Measurements from ENCODE around the gene MARF1. TPM values are rescaled to one million over a fixed set of nuclear protein-coding genes. Genes with fewer than 3 reads are reported as not detected.
"Not testable (repeated sequence)": the region's sequence is repeated elsewhere in the genome, so short reads cannot be mapped to it uniquely, and the experiment has no call there.

MARF1 gene
- 10 to 100 TPM; 50.7 to 55.5 (median 53.1) TPM for total RNA-seq

- H3K36me3 ChIP-seq, result peaks cover 5 to 7% of the 10 kb centered on the region in 2 donors
- peak in 5 of 6 experiments; percentile 15 to 61 (median 38) for TF ChIP-seq CTCF (IDR thresholded peaks at IDR 0.05)
- peak; percentile 99 to 100 for TF ChIP-seq POLR2A (IDR thresholded peaks at IDR 0.05)
- peak within 1 kb of the TSS; percentile 51 to 88 (median 66) for H3K4me3 ChIP-seq (replicated peaks in 1 of 3)
- H3K27me3 ChIP-seq, result no peaks in the 10 kb centered on the region
- no peaks in the 10 kb centered on the region for H3K9me3 ChIP-seq
- peak within 1 kb of the TSS; percentile 95 to 99 (median 97) for H3K27ac ChIP-seq
- 1% methylated on average over 41 to 42 of the region's 58 CpGs for WGBS, 2 donors
- H3K4me1 ChIP-seq, result peaks cover 10 to 15% of the 10 kb centered on the region in 2 donors
- peak; percentile 98 to 99 for DNase-seq
- intact Hi-C loops (cut with DNase I), result no loop called here
Observed at GRCh38 chr16:15643048-15643945, at the start of gene MARF1. TSS of gene MARF1 (minus strand) at chr16:15643154. CDS start at chr16:15639233, 3,921 bp downstream.

GRCh38 chr16:15692508-15692907 is 49.6 kb upstream of the MARF1 start:
- H3K27ac ChIP-seq; H3K4me3 ChIP-seq (replicated peaks in 1 of 3); H3K9me3 ChIP-seq; intact Hi-C loops (cut with DNase I); H3K4me1 ChIP-seq; DNase-seq; H3K27me3 ChIP-seq: not testable (repeated sequence)
- peaks cover 26 to 47% of the 10 kb centered on the region in 2 donors for H3K36me3 ChIP-seq
- WGBS, 2 donors, result 91 to 100% methylated on average over 1 of the region's 1 CpG

- intact Hi-C loops (cut with DNase I), result no loop called here
Observed at GRCh38 chr16:15691046-15691445, 48.1 kb upstream of the MARF1 start.

GRCh38 chr16:15690296-15690695 is 47.3 kb upstream of the MARF1 start:
- H3K4me3 ChIP-seq (replicated peaks in 1 of 3), result no peak overlapping the region
- TF ChIP-seq CTCF (IDR thresholded peaks at IDR 0.05) (no peak), POLR2A (IDR thresholded peaks at IDR 0.05) (no peak)
- no peak for DNase-seq
- intact Hi-C loops (cut with DNase I), result no loop called here
- peaks cover 29 to 33% of the 10 kb centered on the region in 2 donors for H3K36me3 ChIP-seq
- H3K4me1 ChIP-seq, result no peaks in the 10 kb centered on the region
- H3K27me3 ChIP-seq, result no peaks in the 10 kb centered on the region
- H3K27ac ChIP-seq, result no peak overlapping the region
- H3K9me3 ChIP-seq, result no peaks in the 10 kb centered on the region
- 90 to 92% methylated on average over 3 of the region's 3 CpGs for WGBS, 2 donors

More at GRCh38 chr16:15691046-15691445, 48.1 kb upstream of the MARF1 start:
- WGBS, 2 donors, result 95 to 97% methylated on average over 10 of the region's 10 CpGs
- H3K27me3 ChIP-seq, result no peaks in the 10 kb centered on the region
- no peaks in the 10 kb centered on the region for H3K9me3 ChIP-seq
- no peak overlapping the region for H3K4me3 ChIP-seq (replicated peaks in 1 of 3)
- no peaks in the 10 kb centered on the region for H3K4me1 ChIP-seq
- DNase-seq, result no peak
- TF ChIP-seq POLR2A (IDR thresholded peaks at IDR 0.05), result no peak
- no peak for TF ChIP-seq CTCF (IDR thresholded peaks at IDR 0.05)
- peaks cover 29 to 37% of the 10 kb centered on the region in 2 donors for H3K36me3 ChIP-seq
- no peak overlapping the region for H3K27ac ChIP-seq

GRCh38 chr16:15689290-15689689 is 46.3 kb upstream of the MARF1 start:
- Histone ChIP-seq H3K27me3 (no peaks in the 10 kb centered on the region), H3K27ac (no peak overlapping the region), H3K36me3 (peaks cover 19 to 33% of the 10 kb centered on the region in 2 donors), H3K4me3 (replicated peaks in 1 of 3) (no peak overlapping the region), H3K4me1 (no peaks in the 10 kb centered on the region), H3K9me3 (no peaks in the 10 kb centered on the region)
- TF ChIP-seq CTCF (IDR thresholded peaks at IDR 0.05) (no peak), POLR2A (IDR thresholded peaks at IDR 0.05) (no peak)
- intact Hi-C loops (cut with DNase I), result no loop called here
- 94 to 96% methylated on average over 3 of the region's 3 CpGs for WGBS, 2 donors
- no peak for DNase-seq

Measured in thyroid gland (tissue), 4 donors.